ENCODE results near the gene RFLNA.

The RFLNA gene

GRCh38 chr12:124294780-124295341, at the start of gene RFLNA:
TSS of gene RFLNA (plus strand) at chr12:124295093. CDS start at chr12:124295430, 337 bp downstream.
- no peak for DNase-seq (ENCODE audit: low read depth)

- no peak for DNase-seq (ENCODE audit: low read depth)
Measured at GRCh38 chr12:124247331-124247730, 47.6 kb upstream of the RFLNA start.

- DNase-seq (ENCODE audit: low read depth) = no peak
Measured at GRCh38 chr12:124248941-124249825, 45.7 kb upstream of the RFLNA start.

- DNase-seq (ENCODE audit: low read depth) = no peak
Measured at GRCh38 chr12:124251186-124251585, 43.7 kb upstream of the RFLNA start.

- DNase-seq (ENCODE audit: low read depth) = no peak
Measured at GRCh38 chr12:124252964-124253363, 41.9 kb upstream of the RFLNA start.

GRCh38 chr12:124254126-124254525, 40.8 kb upstream of the RFLNA start:
- DNase-seq (ENCODE audit: low read depth) = no peak

- no peak for DNase-seq (ENCODE audit: low read depth)
Measured at GRCh38 chr12:124259154-124260066, 35.5 kb upstream of the RFLNA start.

GRCh38 chr12:124261885-124262284, 33.0 kb upstream of the RFLNA start:
- no peak for DNase-seq (ENCODE audit: low read depth)

- no peak for DNase-seq (ENCODE audit: low read depth)
Measured at GRCh38 chr12:124264089-124264795, 30.7 kb upstream of the RFLNA start.

- DNase-seq (ENCODE audit: low read depth) = no peak
Measured at GRCh38 chr12:124264879-124265278, 30.0 kb upstream of the RFLNA start.

GRCh38 chr12:124267205-124267778, 27.6 kb upstream of the RFLNA start:
- no peak for DNase-seq (ENCODE audit: low read depth)

- DNase-seq (ENCODE audit: low read depth) = no peak
Measured at GRCh38 chr12:124270671-124271070, 24.2 kb upstream of the RFLNA start.

GRCh38 chr12:124273630-124274029, 21.3 kb upstream of the RFLNA start:
- no peak for DNase-seq (ENCODE audit: low read depth)

GRCh38 chr12:124276337-124276736, 18.6 kb upstream of the RFLNA start:
- DNase-seq (ENCODE audit: low read depth) = no peak

GRCh38 chr12:124277394-124278241, 17.3 kb upstream of the RFLNA start:
- DNase-seq (ENCODE audit: low read depth) = no peak

- no peak for DNase-seq (ENCODE audit: low read depth)
Measured at GRCh38 chr12:124278389-124279101, 16.3 kb upstream of the RFLNA start.

- no peak for DNase-seq (ENCODE audit: low read depth)
Measured at GRCh38 chr12:124279315-124279714, 15.6 kb upstream of the RFLNA start.

- DNase-seq (ENCODE audit: low read depth) = no peak
Measured at GRCh38 chr12:124279846-124280360, 15.0 kb upstream of the RFLNA start.

GRCh38 chr12:124281309-124281708, 13.6 kb upstream of the RFLNA start:
- no peak for DNase-seq (ENCODE audit: low read depth)

- DNase-seq (ENCODE audit: low read depth) = no peak
Measured at GRCh38 chr12:124282287-124282686, 12.6 kb upstream of the RFLNA start.
